GM13977 (cell line): ENCODE data around the gene CADM1.

ENCODE experiments used
- DNase-seq: peaks from one replicate; pipeline ENCODE4 v3.0.0; 2012; ENCODE audit warnings: low spot score
- CTCF ChIP-seq: IDR thresholded peaks from 2 replicates; pipeline ENCODE4 v1.5.1; 2012; ENCODE audit warnings: mild to moderate bottlenecking, control low read depth; ENCODE audit not compliant: insufficient read depth; ENCODE audit errors: extremely low read depth, missing control alignments
- in situ Hi-C: fragments of 300-500 bp; cut with MboI; formaldehyde crosslinking; loops from one replicate; pipeline ENCODE4 v1.12.0; 2022; ENCODE audit warnings: low sequenced_read_pairs, low pct_unique_long_range_greater_than_20kb, mixed read lengths, inconsistent platforms; ENCODE audit not compliant: unreplicated experiment

Gene CADM1

DNA sequence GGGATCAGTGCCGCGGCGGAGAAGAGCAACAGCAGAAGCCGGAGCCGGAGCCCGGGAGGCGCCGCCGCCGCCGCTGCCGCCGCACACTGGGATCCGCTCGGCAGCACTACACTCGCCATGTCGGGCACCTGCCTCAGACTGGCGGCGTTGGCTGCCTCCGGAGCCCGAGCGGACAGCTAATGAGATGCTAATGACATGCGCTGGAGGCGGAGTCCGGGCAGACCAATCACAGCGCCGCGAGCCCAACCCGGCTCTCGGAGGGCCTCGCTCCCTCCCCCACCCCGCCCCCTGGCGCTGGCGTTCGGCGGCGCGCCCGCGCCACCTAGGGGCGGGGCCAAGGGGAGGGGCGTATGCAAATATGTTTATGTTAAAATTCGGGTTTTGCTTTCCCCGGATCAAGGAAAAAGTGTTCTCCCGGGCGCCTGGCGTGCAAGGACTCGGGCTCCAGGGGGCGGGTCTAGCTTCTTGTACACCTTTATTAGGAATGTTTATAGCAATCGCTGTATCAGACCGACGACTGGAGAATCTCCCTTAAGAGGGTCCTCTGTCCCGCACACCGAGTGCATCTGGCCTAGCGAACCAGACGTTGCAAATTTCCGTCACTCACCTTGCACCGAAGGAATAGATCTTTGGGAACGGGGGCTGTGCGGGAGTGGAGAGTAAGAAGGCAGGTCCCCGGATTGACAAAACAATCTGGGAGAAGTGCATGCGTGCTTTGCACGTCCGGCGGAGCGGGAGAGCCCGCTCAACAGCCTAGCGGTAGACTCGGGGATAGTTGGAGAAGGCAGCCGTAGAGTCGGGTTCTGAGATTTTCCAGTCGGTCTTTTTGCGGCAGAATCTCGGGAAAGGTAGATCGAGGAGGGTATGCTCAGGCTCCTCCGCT lies at the start of gene CADM1:
Gene CADM1, minus strand, starts transcription at position 140 of the 883 bp plus-strand sequence.
- TF ChIP-seq CTCF, result peak; percentile 15
- DNase-seq, result peak; percentile 87
- in situ Hi-C loops, result no loop called here

- DNase-seq, result no peak
- in situ Hi-C loops, result no loop called here
- TF ChIP-seq CTCF, result no peak
Observed at GRCh38 chr11:115552773-115553438, 48.7 kb upstream of the CADM1 start.

DNA sequence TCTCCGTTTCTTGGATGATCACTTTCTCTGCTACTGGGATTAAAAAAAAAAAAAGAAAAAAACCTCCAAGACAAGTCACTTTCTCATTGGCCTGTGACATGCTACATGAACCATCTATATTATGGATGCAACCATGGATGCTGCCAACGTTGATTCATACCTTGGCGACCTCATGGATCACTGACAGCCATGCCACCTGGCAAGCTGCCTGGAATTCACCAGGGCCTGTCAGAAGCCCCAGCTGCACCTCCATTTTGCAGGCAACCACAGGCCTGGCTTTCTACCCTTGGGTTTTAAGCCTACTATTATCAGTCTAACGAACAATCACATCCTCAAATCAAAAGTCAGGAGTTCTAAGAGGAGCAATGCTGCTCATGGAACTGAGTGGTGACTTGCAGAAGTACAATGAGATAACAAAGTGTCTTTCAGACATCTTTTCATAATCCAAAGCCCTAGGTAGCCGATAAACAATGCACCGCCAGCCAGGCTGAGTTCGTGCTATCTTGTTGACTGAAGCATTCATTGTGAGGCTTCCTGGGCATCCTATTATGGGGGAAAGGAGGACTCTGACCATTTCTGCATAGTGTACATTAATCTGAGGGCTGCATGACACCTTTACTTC lies 48.0 kb upstream of the CADM1 start:
- DNase-seq, result no peak
- TF ChIP-seq CTCF, result no peak
- in situ Hi-C loops, result no loop called here

- DNase-seq, result no peak
- in situ Hi-C loops, result no loop called here
- TF ChIP-seq CTCF, result no peak
Observed at GRCh38 chr11:115550291-115551059, 46.3 kb upstream of the CADM1 start.

- no peak for DNase-seq
- in situ Hi-C loops, result no loop called here
- TF ChIP-seq CTCF, result no peak
Observed at GRCh38 chr11:115548878-115549528, 44.8 kb upstream of the CADM1 start.
